Measurements from ENCODE around the gene INSIG1.

- TF ChIP-seq CTCF (IDR thresholded peaks at IDR 0.05; ENCODE audit: low read length) (no peak), EZH2phosphoT487 (IDR thresholded peaks at IDR 0.05; ENCODE audit: low read length) (no peak)
These were observed 45.5 kb downstream of the INSIG1 start for GRCh38 chr7:155343150-155343549.
